Calu3 (cell line): Measurements from ENCODE around the gene ZBTB33. TPM values are rescaled to one million over a fixed set of nuclear protein-coding genes. Genes with fewer than 3 reads are reported as not detected.

Experiments used
- BruUV-seq: library from RNA; stranded (reverse); fragments of 400-500 nt; replicated peaks from 2 replicates; lab custom pipeline; 2021; lab: Mats Ljungman, UMichigan
- CTCF ChIA-PET: fragments of 300-600 bp; sonication (Branson Sonifier 250); formaldehyde crosslinking; loops from one replicate; lab custom pipeline; 2022; ENCODE audit warnings: antibody characterized with exemption; lab: Charles Lee
- DNase-seq: peaks from one replicate; pipeline ENCODE4 v3.0.0; 2022
- H3K27ac Mint-ChIP-seq: one replicate; pipeline ENCODE4 v1.8.0; 2022; ENCODE audit warnings: mixed read lengths; ENCODE audit not compliant: unreplicated experiment
- H3K27me3 Mint-ChIP-seq: one replicate; pipeline ENCODE4 v1.8.0; 2022; ENCODE audit warnings: mixed read lengths; ENCODE audit not compliant: unreplicated experiment
- H3K36me3 Mint-ChIP-seq: one replicate; pipeline ENCODE4 v1.8.0; 2022; ENCODE audit warnings: mild to moderate bottlenecking, moderate library complexity, mixed read lengths; ENCODE audit not compliant: insufficient read depth, unreplicated experiment
- H3K4me1 Mint-ChIP-seq: one replicate; pipeline ENCODE4 v1.8.0; 2022; ENCODE audit warnings: mild to moderate bottlenecking, low read depth, mixed read lengths; ENCODE audit not compliant: unreplicated experiment
- H3K4me3 Mint-ChIP-seq: one replicate; pipeline ENCODE4 v1.8.0; 2022; ENCODE audit warnings: mild to moderate bottlenecking, low read depth, moderate library complexity, mixed read lengths; ENCODE audit not compliant: unreplicated experiment
- H3K9me3 Mint-ChIP-seq: one replicate; pipeline ENCODE4 v1.8.0; 2022; ENCODE audit warnings: low read depth, mixed read lengths; ENCODE audit not compliant: unreplicated experiment
- CTCF ChIP-seq: fragments of 200-600 bp; IDR thresholded peaks from one replicate; pipeline ENCODE4 v1.8.0; 2022; ENCODE audit warnings: antibody characterized with exemption; ENCODE audit not compliant: unreplicated experiment
- intact Hi-C: fragments of 100-400 bp; cut with micrococcal nuclease; formaldehyde crosslinking; loops from one replicate; pipeline ENCODE4 v1.10.0; 2022; ENCODE audit not compliant: unreplicated experiment
- total RNA-seq: library from RNA; stranded (reverse); gene quantifications from 2 replicates; pipeline ENCODE4 v1.2.3, GENCODE V29; 2022

The ZBTB33 gene
- total RNA-seq, 1 experiment from 2014 or later = 22.7 TPM

- H3K9me3 Mint-ChIP-seq = no peaks in the 10 kb centered on the region
- H3K27ac Mint-ChIP-seq = no peak overlapping the region
- no TSS peak for BruUV-seq
- DNase-seq = no peak
- peaks cover 3% of the 10 kb centered on the region for H3K27me3 Mint-ChIP-seq
- H3K4me3 Mint-ChIP-seq = no peak overlapping the region
- peaks cover 8% of the 10 kb centered on the region for H3K4me1 Mint-ChIP-seq
- no peak for TF ChIP-seq CTCF
- intact Hi-C loops = loop anchor here (2.0 kb wide), 1 partner anchor 51 kb away; the partner anchor contains the start of gene ZBTB33
- no peaks in the 10 kb centered on the region for H3K36me3 Mint-ChIP-seq
- CTCF ChIA-PET = no interaction called here
Observed at GRCh38 chrX:120301497-120301896, 50.9 kb downstream of the ZBTB33 start.

- Mint-ChIP-seq H3K4me3 (no peak overlapping the region), H3K27ac (no peak overlapping the region), H3K36me3 (no peaks in the 10 kb centered on the region), H3K27me3 (peaks cover 7% of the 10 kb centered on the region), H3K4me1 (peaks cover 8% of the 10 kb centered on the region), H3K9me3 (no peaks in the 10 kb centered on the region)
- TF ChIP-seq CTCF = no peak
- no peak for DNase-seq
- CTCF ChIA-PET = interaction anchor here (0.5 kb wide), 1 partner anchor 23 kb away, joined by 4 read pairs; no protein-coding TSS in a partner anchor
- intact Hi-C loops = loop anchor here (2.0 kb wide), 1 partner anchor 51 kb away; the partner anchor contains the start of gene ZBTB33
- BruUV-seq = no TSS peak
Observed at GRCh38 chrX:120301960-120302359, 51.3 kb downstream of the ZBTB33 start.

GRCh38 chrX:120302434-120302833 is 51.8 kb downstream of the ZBTB33 start:
- Mint-ChIP-seq H3K27ac (no peak overlapping the region), H3K4me1 (peaks cover 8% of the 10 kb centered on the region), H3K9me3 (no peaks in the 10 kb centered on the region), H3K27me3 (peaks cover 12% of the 10 kb centered on the region), H3K4me3 (no peak overlapping the region), H3K36me3 (no peaks in the 10 kb centered on the region)
- CTCF ChIA-PET = interaction anchor here (0.5 to 0.6 kb wide), 2 partner anchors 15 to 23 kb away, joined by 4 to 8 read pairs; no protein-coding TSS in a partner anchor
- TF ChIP-seq CTCF = no peak
- BruUV-seq = no TSS peak
- intact Hi-C loops = no loop called here
- peak; percentile 2 for DNase-seq

- Mint-ChIP-seq H3K9me3 (no peaks in the 10 kb centered on the region), H3K27ac (no peak overlapping the region), H3K27me3 (peaks cover 29% of the 10 kb centered on the region), H3K36me3 (peaks cover under 1% of the 10 kb centered on the region), H3K4me1 (peaks cover 8% of the 10 kb centered on the region), H3K4me3 (no peak overlapping the region)
- BruUV-seq = no TSS peak
- intact Hi-C loops = no loop called here
- CTCF ChIA-PET = no interaction called here
- TF ChIP-seq CTCF = no peak
- DNase-seq = no peak
Observed at GRCh38 chrX:120304256-120304655, 53.6 kb downstream of the ZBTB33 start.
